C4-2B (cell line): Measurements from ENCODE around the gene SP8.

Experiments
- CTCF ChIP-seq: fragments of 450-650 bp; conservative IDR thresholded peaks from 2 replicates; pipeline ENCODE4 v1.5.1; 2017; ENCODE audit warnings: mild to moderate bottlenecking
- ZFX ChIP-seq: fragments of 450-650 bp; IDR thresholded peaks from 2 replicates; pipeline ENCODE4 v1.6.1; 2017

GRCh38 chr7:20831956-20832355, 45.3 kb upstream of the SP8 start:
- TF ChIP-seq CTCF (no peak), ZFX (no peak)
